Measurements from ENCODE around the gene IGSF3.

IGSF3 gene

DNA sequence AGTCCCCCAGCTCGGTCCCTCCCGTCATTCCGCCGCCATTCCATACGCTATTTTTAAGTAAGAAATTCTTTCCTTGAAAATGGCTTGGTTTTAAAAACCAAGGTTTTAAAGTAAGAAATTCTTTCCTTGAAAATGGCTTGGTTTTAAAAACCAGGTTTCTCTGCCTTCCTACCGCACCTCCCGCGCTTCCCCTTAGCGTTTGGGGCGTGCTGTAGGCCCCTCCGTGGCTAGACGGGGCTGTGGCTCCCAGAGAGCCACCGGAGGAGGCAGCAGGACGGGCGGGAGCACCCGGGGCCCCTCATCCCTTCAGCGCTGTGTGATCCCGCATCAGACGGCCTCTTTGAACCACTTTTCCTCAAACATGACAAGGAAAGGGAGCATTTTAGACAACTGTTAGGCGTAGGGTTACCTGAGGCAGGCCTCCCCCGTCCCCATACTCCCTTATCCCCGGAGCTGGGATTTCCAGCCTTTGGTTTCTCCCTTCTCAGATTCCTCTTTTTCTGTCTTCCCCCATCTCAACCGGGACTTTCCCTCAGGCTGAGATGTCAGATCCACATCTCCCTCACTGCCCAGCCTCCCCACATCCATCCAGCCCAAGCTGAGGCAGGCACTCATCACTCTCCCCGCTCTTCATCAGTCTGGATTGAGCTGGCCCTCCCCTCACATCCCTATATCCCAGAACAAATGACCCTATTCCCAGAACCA, 96.2 kb downstream of the IGSF3 start:
- no peak for TF ChIP-seq CTCF (conservative IDR thresholded peaks at IDR 0.05)
- H3K27ac ChIP-seq = peak overlapping the region; percentile 89

- TF ChIP-seq CTCF (conservative IDR thresholded peaks at IDR 0.05) = peak; percentile 90
- peak within 1 kb of the TSS; percentile 89 for H3K27ac ChIP-seq
Observed at GRCh38 chr1:116570358-116571214, 96.9 kb downstream of the IGSF3 start, which contains the start of gene CD58. TSS of gene CD58 (minus strand) at chr1:116571026. CDS start at chr1:116570972, 54 bp downstream.

DNA sequence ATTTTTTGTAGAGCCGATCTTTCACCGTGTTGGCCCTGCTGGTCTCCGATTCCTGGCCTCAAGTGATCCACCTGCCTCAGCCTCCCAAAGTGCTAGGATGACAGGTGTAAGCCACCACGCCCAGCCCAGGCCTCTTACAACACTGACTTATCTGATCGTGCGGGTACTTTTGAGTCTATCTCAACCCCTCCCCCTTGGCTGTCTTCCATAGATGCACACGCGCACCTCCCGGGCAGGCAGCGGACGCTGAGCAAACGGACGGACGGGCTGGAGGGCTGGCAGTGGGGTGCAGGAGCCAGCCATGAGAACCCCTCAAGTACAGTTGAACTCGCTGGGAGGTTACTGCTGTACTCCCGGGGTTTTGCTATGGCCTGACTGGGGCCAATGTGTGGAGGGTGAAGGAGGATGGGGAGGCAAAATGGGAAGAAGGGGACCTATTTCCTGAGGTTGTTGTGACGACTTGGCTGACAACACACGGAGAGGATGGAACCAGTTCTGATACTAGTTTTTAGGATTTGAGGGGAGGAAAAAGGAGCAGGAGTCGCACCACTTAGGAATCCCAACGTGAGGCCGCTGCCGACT, 97.7 kb downstream of the IGSF3 start:
- no peak for TF ChIP-seq CTCF (conservative IDR thresholded peaks at IDR 0.05)
- peak overlapping the region; percentile 89 for H3K27ac ChIP-seq

DNA sequence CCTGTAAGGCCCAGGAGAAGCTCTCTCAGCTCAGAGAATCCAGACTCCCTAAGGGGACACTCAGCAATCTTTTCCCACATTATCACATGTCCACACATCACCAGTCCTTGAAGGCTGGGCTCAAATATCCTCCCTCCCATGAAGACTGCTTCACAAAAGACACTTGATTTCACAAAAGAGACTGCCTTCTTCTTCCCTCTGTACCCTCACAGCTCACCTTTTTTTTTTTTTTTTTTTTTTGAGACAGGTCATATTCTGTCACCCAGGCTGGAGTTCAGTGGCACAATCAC, 98.2 kb downstream of the IGSF3 start:
- TF ChIP-seq CTCF (conservative IDR thresholded peaks at IDR 0.05) = no peak
- no peak overlapping the region for H3K27ac ChIP-seq

GRCh38 chr1:116568662-116569380, 98.7 kb downstream of the IGSF3 start:
- TF ChIP-seq CTCF (conservative IDR thresholded peaks at IDR 0.05) = no peak
- no peak overlapping the region for H3K27ac ChIP-seq

DNA sequence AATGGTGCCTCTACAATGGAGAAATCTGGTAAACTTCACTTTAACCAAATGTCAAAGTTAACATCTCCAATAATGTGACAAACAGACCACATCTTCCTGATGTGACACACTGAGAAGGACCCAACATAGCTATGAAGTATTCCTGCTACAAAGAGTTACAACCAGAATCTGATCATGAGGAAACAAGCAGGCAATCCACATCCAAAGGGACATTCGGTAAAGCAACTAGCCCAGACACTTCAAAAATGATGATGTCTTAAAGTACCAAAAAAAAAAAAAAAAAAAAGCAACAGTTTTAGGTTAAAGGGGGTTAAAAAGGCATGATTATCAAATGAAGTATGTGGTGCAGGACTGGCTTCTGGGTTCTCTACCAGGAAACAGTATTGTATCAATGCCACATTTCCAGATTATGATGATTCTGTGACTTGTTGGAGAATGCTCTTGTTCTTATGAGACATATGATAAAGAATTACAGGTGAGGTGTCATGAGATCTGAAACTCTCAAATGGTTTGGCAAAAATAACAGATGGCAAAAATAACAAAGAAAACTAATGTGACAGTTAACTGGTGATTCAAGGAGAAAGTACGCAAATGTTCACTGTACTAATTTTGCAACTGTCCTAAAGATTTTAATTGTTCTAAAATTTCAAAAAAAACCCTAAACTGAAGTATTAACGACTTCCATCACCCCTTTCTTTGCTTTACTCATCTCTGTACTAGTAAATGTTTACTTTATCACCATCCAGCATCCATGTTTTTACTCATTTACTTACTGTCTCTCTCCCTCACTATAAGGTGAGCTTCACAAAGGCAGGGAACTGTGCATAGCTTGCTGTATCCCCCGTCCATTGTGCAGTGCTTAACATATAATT, 99.5 kb downstream of the IGSF3 start:
- no peak for TF ChIP-seq CTCF (conservative IDR thresholded peaks at IDR 0.05)
- no peak overlapping the region for H3K27ac ChIP-seq
